GM23338 (cell line): ENCODE results near the gene CYTIP. TPM values are rescaled to one million over a fixed set of nuclear protein-coding genes. Genes with fewer than 3 reads are reported as not detected.

Experiments
- ATAC-seq: fragments of 200-7000 bp; cut with Tn5 transposase; 3 replicates; pipeline ENCODE4 v1.9.1; 2020
- DNase-seq: peaks from one replicate; pipeline ENCODE4 v3.0.0-alpha.2; 2015; ENCODE audit warnings: low spot score
- H2AFZ ChIP-seq: fragments of 200-600 bp; sonication (generic); 2 replicates; pipeline ENCODE4 v1.8.0; 2016; ENCODE audit warnings: antibody characterized with exemption, mild to moderate bottlenecking, moderate library complexity
- H3F3A ChIP-seq: fragments of 200-600 bp; sonication (generic); replicated peaks from 2 replicates; pipeline ENCODE4 v1.8.0; 2017; ENCODE audit warnings: antibody characterized with exemption, mixed run types, low read depth
- H3K27ac ChIP-seq: fragments of 200-600 bp; sonication (generic); 2 replicates; pipeline ENCODE4 v1.6.1; 2016; ENCODE audit warnings: low read depth
- H3K27me3 ChIP-seq: fragments of 200-600 bp; sonication (generic); 2 replicates; pipeline ENCODE4 v1.8.0; 2016; ENCODE audit warnings: mild to moderate bottlenecking, mixed run types, moderate library complexity; ENCODE audit not compliant: insufficient read depth
- H3K36me3 ChIP-seq: fragments of 200-600 bp; sonication (generic); 2 replicates; pipeline ENCODE4 v1.8.0; 2016; ENCODE audit warnings: mild to moderate bottlenecking; ENCODE audit not compliant: insufficient read depth
- H3K4me1 ChIP-seq: fragments of 200-600 bp; sonication (generic); 2 replicates; pipeline ENCODE4 v1.8.0; 2016; ENCODE audit warnings: mild to moderate bottlenecking, moderate library complexity; ENCODE audit not compliant: insufficient read depth
- H3K4me2 ChIP-seq: fragments of 200-600 bp; sonication (generic); 2 replicates; pipeline ENCODE4 v1.7.1; 2017; ENCODE audit warnings: mixed run types
- H3K4me3 ChIP-seq: fragments of 200-600 bp; sonication (generic); 2 replicates; pipeline ENCODE4 v1.6.1; 2016; ENCODE audit warnings: mixed run types
- H3K79me2 ChIP-seq: fragments of 200-600 bp; sonication (generic); replicated peaks from 2 replicates; pipeline ENCODE4 v1.8.0; 2017; ENCODE audit warnings: mild to moderate bottlenecking; ENCODE audit not compliant: insufficient read depth
- H3K9me2 ChIP-seq: fragments of 200-600 bp; sonication (generic); 2 replicates; pipeline ENCODE4 v1.8.0; 2017; ENCODE audit not compliant: insufficient read depth
- H4K20me1 ChIP-seq: fragments of 200-600 bp; sonication (generic); replicated peaks from 2 replicates; pipeline ENCODE4 v1.8.0; 2017; ENCODE audit warnings: mild to moderate bottlenecking; ENCODE audit not compliant: insufficient read depth
- H3K27ac Mint-ChIP-seq: 2 replicates; pipeline ENCODE4 v1.8.0; 2020; ENCODE audit warnings: inconsistent platforms, mild to moderate bottlenecking, moderate library complexity, mixed read lengths
- H3K27me3 Mint-ChIP-seq: 3 replicates; pipeline ENCODE4 v1.8.0; 2022; ENCODE audit warnings: low read depth, mild to moderate bottlenecking, moderate library complexity, mixed read lengths, inconsistent platforms; ENCODE audit not compliant: insufficient read depth, poor library complexity
- H3K36me3 Mint-ChIP-seq: 3 replicates; pipeline ENCODE4 v1.8.0; 2021; ENCODE audit warnings: low read depth, mild to moderate bottlenecking, inconsistent platforms, moderate library complexity, mixed read lengths
- H3K4me1 Mint-ChIP-seq: 3 replicates; pipeline ENCODE4 v1.8.0; 2020; ENCODE audit warnings: mild to moderate bottlenecking, inconsistent platforms, mixed read lengths
- H3K4me3 Mint-ChIP-seq: 3 replicates; pipeline ENCODE4 v1.8.0; 2021; ENCODE audit warnings: moderate library complexity, mild to moderate bottlenecking, inconsistent platforms, mixed read lengths
- H3K9me3 Mint-ChIP-seq: 3 replicates; pipeline ENCODE4 v1.8.0; 2020; ENCODE audit warnings: moderate library complexity, mild to moderate bottlenecking, inconsistent platforms, mixed read lengths
- CREB1 ChIP-seq: fragments of 250-450 bp; sonication (Bioruptor Pico); IDR thresholded peaks from 2 replicates; pipeline ENCODE4 v1.5.0; 2020; ENCODE audit warnings: low read depth, mild to moderate bottlenecking, moderate library complexity
- EZH2 ChIP-seq: fragments of 200-600 bp; sonication (generic); IDR thresholded peaks from one replicate; pipeline ENCODE4 v1.8.0; 2017; ENCODE audit warnings: antibody characterized with exemption, mild to moderate bottlenecking, low read depth; ENCODE audit not compliant: unreplicated experiment
- EZH2phosphoT487 ChIP-seq: fragments of 200-600 bp; sonication (generic); IDR thresholded peaks from one replicate; pipeline ENCODE4 v1.8.1; 2018; ENCODE audit warnings: antibody characterized with exemption; ENCODE audit not compliant: unreplicated experiment
- JUNB ChIP-seq: IDR thresholded peaks from one replicate; pipeline ENCODE4 v1.6.1; 2016; ENCODE audit warnings: antibody characterized with exemption; ENCODE audit not compliant: unreplicated experiment
- POLR2AphosphoS5 ChIP-seq: IDR thresholded peaks from 2 replicates; pipeline ENCODE4 v1.6.1; 2016; ENCODE audit warnings: antibody characterized with exemption, low read depth
- ZNF114 ChIP-seq: fragments of 250-450 bp; sonication (Bioruptor Pico); IDR thresholded peaks from 2 replicates; pipeline ENCODE4 v1.5.0; 2020; ENCODE audit warnings: mild to moderate bottlenecking, moderate library complexity
- ZNF331 ChIP-seq: fragments of 250-450 bp; sonication (Bioruptor Pico); IDR thresholded peaks from 2 replicates; pipeline ENCODE4 v1.5.0; 2020; ENCODE audit warnings: low read depth, mild to moderate bottlenecking, moderate library complexity
- polyA plus RNA-seq: library from polyadenylated mRNA; unstranded; fragments of >200 nt; fragmentation: Nextera tagmentation; extraction: Ambion mirVana; gene quantifications from 2 replicates; pipeline ENCODE4 v1.2.1, GENCODE V29; 2016
- total RNA-seq: library from RNA; depleted of rRNA; stranded (reverse); fragments of >200 nt; shearing (Covaris generic); gene quantifications from 2 replicates; pipeline ENCODE4 v1.2.3, GENCODE V29; 2014
- TF ChIP-seq, protein P1 (sequence below): IDR thresholded peaks from one replicate; pipeline ENCODE4 v1.6.1; 2018; ENCODE audit warnings: antibody characterized with exemption; ENCODE audit not compliant: unreplicated experiment
- TF ChIP-seq, protein P2 (sequence below): IDR thresholded peaks from 2 replicates; pipeline ENCODE4 v1.6.1; 2016; ENCODE audit warnings: antibody characterized with exemption
- TF ChIP-seq, protein P3 (sequence below), 2 experiments: fragments of 200-600 bp in 1 of 2; sonication (generic) in 1 of 2; conservative IDR thresholded peaks; 2 replicates each; pipeline versions ENCODE4 v1.5.1 to v1.6.1; 2016 to 2017; ENCODE audit warnings: antibody characterized with exemption in 2 of 2, low read depth in 2 of 2, mild to moderate bottlenecking in 2 of 2, moderate library complexity in 1 of 2

CYTIP gene
- total and polyA plus RNA-seq, 2 experiments from 2014 or later: not detected

DNA sequence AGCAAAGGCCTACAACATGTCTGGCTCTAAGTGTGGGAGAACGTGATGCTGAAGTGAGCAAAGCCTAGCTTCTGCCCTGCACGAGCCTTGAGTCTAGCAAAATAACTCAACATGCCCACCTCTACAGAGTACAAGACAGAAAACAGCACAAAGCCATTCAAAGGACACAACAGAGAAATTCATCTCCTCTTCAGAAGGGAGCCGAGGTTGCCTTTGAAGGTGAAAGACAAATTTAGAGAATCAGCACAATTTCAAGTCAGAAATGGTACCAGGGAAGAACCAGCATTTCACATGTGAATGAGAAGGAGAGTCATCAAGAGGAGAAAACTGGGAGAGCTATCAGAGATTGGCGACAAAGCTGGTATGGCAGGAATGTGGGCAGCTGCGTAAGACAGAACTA is 21.7 kb upstream of the CYTIP start:
- no peak overlapping the region for H3K4me3 ChIP-seq
- H3K79me2 ChIP-seq: no peaks in the 10 kb centered on the region
- no peaks in the 10 kb centered on the region for H3K27me3 ChIP-seq
- Mint-ChIP-seq H3K9me3 (no peaks in the 10 kb centered on the region), H3K4me3 (no peak overlapping the region), H3K4me1 (peaks cover 6% of the 10 kb centered on the region; the same call in 2 of the 3 replicates), H3K27me3 (no peaks in the 10 kb centered on the region), H3K36me3 (no peaks in the 10 kb centered on the region), H3K27ac (no peak overlapping the region)
- H3K4me1 ChIP-seq: peaks cover 6% of the 10 kb centered on the region; the same call in 1 of the 2 replicates
- H4K20me1 ChIP-seq: no peaks in the 10 kb centered on the region
- no peak for DNase-seq
- H3F3A ChIP-seq: no peaks in the 10 kb centered on the region
- no peak overlapping the region for H3K4me2 ChIP-seq
- 0 out of 2 replicates have a peak, but pooled peaks cover 6% of the 10 kb centered on the region for H3K9me2 ChIP-seq
- no peak overlapping the region; the same call in 1 of the 2 replicates for H2AFZ ChIP-seq
- no peak for ATAC-seq
- TF ChIP-seq EZH2: no peak
- no peak overlapping the region for H3K27ac ChIP-seq
- no peaks in the 10 kb centered on the region for H3K36me3 ChIP-seq

DNA sequence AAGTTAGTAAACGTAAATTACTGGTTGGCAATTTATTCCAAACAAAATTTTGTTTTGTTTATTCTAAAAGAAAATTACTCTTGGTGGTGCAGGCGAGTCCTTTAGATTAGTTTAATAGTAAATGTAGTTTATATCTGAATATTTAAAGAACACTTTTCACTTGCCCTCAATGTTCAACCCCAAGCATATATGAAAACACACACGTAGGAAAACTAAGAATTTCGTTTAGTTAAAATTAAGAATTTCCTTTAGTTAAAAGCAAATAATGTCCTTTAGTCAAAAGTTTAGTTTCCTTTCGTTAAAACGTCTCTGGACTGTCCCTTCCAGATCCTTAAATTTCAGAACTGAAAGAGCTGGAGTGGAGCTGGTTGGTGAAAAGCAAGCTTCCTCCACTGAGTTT is 19.1 kb upstream of the CYTIP start:
- Histone ChIP-seq H4K20me1 (no peaks in the 10 kb centered on the region), H3K4me3 (no peak overlapping the region), H3K27me3 (no peaks in the 10 kb centered on the region), H3K79me2 (no peaks in the 10 kb centered on the region), H3K36me3 (no peaks in the 10 kb centered on the region), H3K4me1 (peaks cover 21% of the 10 kb centered on the region; the same call in 1 of the 2 replicates), H3K27ac (no peak overlapping the region), H3K4me2 (no peak overlapping the region), H3K9me2 (0 out of 2 replicates have a peak, but pooled peaks cover 6% of the 10 kb centered on the region), H3F3A (no peaks in the 10 kb centered on the region), H2AFZ (no peak overlapping the region)
- ATAC-seq: no peak
- Mint-ChIP-seq H3K27me3 (no peaks in the 10 kb centered on the region), H3K4me1 (peaks cover 15% of the 10 kb centered on the region; the same call in 2 of the 3 replicates), H3K27ac (no peak overlapping the region), H3K9me3 (no peaks in the 10 kb centered on the region), H3K4me3 (no peak overlapping the region), H3K36me3 (no peaks in the 10 kb centered on the region)
- DNase-seq: no peak
- TF ChIP-seq, protein P1, sequence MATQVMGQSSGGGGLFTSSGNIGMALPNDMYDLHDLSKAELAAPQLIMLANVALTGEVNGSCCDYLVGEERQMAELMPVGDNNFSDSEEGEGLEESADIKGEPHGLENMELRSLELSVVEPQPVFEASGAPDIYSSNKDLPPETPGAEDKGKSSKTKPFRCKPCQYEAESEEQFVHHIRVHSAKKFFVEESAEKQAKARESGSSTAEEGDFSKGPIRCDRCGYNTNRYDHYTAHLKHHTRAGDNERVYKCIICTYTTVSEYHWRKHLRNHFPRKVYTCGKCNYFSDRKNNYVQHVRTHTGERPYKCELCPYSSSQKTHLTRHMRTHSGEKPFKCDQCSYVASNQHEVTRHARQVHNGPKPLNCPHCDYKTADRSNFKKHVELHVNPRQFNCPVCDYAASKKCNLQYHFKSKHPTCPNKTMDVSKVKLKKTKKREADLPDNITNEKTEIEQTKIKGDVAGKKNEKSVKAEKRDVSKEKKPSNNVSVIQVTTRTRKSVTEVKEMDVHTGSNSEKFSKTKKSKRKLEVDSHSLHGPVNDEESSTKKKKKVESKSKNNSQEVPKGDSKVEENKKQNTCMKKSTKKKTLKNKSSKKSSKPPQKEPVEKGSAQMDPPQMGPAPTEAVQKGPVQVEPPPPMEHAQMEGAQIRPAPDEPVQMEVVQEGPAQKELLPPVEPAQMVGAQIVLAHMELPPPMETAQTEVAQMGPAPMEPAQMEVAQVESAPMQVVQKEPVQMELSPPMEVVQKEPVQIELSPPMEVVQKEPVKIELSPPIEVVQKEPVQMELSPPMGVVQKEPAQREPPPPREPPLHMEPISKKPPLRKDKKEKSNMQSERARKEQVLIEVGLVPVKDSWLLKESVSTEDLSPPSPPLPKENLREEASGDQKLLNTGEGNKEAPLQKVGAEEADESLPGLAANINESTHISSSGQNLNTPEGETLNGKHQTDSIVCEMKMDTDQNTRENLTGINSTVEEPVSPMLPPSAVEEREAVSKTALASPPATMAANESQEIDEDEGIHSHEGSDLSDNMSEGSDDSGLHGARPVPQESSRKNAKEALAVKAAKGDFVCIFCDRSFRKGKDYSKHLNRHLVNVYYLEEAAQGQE: no peak
- TF ChIP-seq EZH2 (no peak), CREB1 (no peak), ZNF331 (no peak), EZH2phosphoT487 (no peak), POLR2AphosphoS5 (no peak), ZNF114 (CRISPR knock-in tag) (no peak), JUNB (no peak)
- TF ChIP-seq, protein P2, sequence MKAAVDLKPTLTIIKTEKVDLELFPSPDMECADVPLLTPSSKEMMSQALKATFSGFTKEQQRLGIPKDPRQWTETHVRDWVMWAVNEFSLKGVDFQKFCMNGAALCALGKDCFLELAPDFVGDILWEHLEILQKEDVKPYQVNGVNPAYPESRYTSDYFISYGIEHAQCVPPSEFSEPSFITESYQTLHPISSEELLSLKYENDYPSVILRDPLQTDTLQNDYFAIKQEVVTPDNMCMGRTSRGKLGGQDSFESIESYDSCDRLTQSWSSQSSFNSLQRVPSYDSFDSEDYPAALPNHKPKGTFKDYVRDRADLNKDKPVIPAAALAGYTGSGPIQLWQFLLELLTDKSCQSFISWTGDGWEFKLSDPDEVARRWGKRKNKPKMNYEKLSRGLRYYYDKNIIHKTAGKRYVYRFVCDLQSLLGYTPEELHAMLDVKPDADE: no peak
- TF ChIP-seq, protein P3, sequence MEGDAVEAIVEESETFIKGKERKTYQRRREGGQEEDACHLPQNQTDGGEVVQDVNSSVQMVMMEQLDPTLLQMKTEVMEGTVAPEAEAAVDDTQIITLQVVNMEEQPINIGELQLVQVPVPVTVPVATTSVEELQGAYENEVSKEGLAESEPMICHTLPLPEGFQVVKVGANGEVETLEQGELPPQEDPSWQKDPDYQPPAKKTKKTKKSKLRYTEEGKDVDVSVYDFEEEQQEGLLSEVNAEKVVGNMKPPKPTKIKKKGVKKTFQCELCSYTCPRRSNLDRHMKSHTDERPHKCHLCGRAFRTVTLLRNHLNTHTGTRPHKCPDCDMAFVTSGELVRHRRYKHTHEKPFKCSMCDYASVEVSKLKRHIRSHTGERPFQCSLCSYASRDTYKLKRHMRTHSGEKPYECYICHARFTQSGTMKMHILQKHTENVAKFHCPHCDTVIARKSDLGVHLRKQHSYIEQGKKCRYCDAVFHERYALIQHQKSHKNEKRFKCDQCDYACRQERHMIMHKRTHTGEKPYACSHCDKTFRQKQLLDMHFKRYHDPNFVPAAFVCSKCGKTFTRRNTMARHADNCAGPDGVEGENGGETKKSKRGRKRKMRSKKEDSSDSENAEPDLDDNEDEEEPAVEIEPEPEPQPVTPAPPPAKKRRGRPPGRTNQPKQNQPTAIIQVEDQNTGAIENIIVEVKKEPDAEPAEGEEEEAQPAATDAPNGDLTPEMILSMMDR (conservative IDR thresholded peaks at IDR 0.05; ENCODE audit: low read depth in 2 of 2): no peak
